ENCODE measurements around the gene LCE2A.
"Not testable (repeated sequence)": the region's sequence is repeated elsewhere in the genome, so short reads cannot be mapped to it uniquely, and the experiment has no call there.

Gene LCE2A

DNA sequence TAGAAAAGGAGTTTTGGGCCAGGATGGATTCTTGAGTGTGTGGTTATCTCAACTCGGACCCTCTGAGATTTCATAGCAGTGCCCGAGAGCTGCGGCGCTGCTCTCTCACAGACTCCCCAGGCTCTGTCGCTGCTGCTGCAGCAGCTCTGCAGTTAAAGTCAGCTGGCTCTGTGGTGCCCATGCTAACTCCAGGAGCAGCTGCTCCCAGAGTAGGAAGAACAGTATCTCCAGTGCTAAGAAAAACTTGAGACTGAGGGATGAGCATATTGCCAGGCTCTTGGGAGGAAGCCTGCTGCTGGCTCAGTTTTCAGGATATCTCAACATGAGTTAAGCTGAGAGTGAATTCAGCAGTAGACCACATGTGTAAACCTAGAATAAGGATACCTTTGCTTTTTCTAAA is 30.5 kb upstream of the LCE2A start:
- no peak for DNase-seq (ENCODE audit: low read depth)
- TF ChIP-seq, protein P1, sequence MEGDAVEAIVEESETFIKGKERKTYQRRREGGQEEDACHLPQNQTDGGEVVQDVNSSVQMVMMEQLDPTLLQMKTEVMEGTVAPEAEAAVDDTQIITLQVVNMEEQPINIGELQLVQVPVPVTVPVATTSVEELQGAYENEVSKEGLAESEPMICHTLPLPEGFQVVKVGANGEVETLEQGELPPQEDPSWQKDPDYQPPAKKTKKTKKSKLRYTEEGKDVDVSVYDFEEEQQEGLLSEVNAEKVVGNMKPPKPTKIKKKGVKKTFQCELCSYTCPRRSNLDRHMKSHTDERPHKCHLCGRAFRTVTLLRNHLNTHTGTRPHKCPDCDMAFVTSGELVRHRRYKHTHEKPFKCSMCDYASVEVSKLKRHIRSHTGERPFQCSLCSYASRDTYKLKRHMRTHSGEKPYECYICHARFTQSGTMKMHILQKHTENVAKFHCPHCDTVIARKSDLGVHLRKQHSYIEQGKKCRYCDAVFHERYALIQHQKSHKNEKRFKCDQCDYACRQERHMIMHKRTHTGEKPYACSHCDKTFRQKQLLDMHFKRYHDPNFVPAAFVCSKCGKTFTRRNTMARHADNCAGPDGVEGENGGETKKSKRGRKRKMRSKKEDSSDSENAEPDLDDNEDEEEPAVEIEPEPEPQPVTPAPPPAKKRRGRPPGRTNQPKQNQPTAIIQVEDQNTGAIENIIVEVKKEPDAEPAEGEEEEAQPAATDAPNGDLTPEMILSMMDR (IDR thresholded peaks at IDR 0.05; ENCODE audit: control insufficient read depth, extremely low read depth, insufficient read depth): no peak
- no peak overlapping the region for H3K4me3 ChIP-seq (ENCODE audit: low read depth, low read length)

DNA sequence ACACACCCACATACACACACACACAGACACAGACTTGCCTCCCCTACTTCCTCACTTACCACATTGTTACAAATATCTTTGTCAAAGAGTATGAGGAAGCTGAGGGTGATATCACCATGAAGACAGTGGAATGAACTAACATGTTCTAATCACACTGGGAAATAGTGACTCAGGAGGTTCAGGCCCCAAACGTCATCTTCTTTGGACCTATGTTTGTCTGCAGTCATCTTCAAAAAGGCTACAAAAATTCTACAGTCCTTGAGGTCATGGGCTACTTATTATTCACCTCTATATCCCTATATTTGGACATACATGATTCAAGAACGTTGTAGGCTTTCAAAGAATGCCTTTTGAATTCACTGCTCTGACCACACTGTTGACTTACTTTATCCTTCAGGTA is 25.1 kb upstream of the LCE2A start:
- TF ChIP-seq, protein P1 (IDR thresholded peaks at IDR 0.05; ENCODE audit: control insufficient read depth, extremely low read depth, insufficient read depth): no peak
- DNase-seq (ENCODE audit: low read depth): no peak
- H3K4me3 ChIP-seq (ENCODE audit: low read depth, low read length): no peak overlapping the region

DNA sequence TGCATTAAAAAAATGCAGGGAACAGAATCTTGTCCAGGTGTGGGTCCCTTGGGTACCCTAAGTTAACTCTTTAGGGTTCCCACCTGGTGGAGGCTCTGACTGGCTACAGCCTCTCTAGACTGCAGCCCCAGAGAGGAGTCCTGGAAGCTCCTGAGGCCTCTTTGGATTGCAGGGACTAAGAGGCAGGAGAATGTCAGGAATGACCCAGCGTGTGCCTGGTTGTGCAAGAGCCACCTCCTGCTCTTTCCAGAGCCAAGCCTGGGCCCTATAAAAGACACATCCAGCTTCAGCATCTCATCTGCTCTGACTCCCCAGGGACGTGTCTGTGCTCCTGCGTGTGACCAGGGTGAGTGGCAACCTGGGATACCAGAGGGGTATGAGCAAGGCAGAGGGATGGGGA is 23.2 kb upstream of the LCE2A start, which contains the start of gene LCE2C:
TSS of gene LCE2C (plus strand) at position 297 of the 400 bp plus-strand sequence. CDS start 737 bp downstream, outside the sequence.
- not testable (repeated sequence) for H3K4me3 ChIP-seq (ENCODE audit: low read depth, low read length); DNase-seq (ENCODE audit: low read depth)

DNA sequence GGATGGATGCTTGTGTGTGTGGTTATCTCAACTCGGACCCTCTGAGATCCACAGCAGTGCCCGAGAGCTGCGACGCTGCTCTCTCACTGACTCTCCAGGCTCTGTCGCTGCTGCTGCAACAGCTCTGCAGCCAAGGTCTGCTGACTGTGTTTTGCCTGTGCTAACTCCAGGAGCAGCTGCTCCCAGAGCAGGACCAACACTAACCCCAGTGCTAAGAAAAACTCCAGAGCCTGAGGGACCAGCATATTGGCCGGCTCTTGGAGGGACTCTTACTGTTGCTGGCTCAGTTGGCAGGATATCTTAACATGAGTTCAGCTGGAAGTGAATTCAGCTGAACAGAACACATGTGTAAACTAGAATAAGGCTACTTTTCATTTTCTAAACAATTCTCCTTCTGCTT is 18.7 kb upstream of the LCE2A start:
- DNase-seq (ENCODE audit: low read depth): no peak
- H3K4me3 ChIP-seq (ENCODE audit: low read depth, low read length): no peak overlapping the region
- TF ChIP-seq, protein P1 (IDR thresholded peaks at IDR 0.05; ENCODE audit: control insufficient read depth, extremely low read depth, insufficient read depth): no peak

DNA sequence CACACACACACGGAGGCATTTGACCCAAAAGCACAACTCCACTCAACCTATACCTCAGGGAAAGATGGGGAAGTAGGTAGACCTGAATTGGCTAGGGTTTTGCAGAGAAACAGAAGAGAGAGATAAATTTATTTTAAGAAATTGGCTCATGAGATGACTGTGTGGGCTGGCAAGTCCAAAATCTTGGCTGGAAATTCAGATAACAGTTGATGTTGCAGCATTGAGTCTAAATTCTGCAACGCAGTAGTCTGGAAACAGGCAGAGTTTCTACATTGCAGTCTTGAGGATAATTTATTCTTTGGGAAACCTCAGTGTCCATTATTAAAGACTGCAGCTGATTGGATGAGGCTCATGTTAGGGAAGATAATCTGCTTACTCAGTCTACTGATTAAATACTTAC is 16.5 kb upstream of the LCE2A start:
- H3K4me3 ChIP-seq (ENCODE audit: low read depth, low read length): no peak overlapping the region
- TF ChIP-seq, protein P1 (IDR thresholded peaks at IDR 0.05; ENCODE audit: control insufficient read depth, extremely low read depth, insufficient read depth): no peak
- DNase-seq (ENCODE audit: low read depth): no peak

DNA sequence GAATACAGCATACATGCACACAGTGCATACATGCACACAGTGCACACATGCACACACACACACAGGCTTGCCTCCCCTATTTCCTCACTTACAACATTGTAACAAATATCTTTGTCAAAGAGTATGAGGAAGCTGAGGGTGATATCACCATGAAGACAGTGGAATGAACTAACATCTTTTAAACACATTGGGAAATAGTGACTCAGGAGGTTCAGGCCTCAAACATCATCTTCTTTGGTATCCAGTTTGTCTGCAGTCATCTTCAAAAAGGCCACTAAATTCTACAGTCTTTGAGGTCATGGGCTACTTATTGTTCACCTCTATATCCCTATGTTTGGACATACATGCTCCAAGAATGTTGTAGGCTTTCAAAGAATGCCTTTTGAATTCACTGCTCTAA is 14.3 kb upstream of the LCE2A start:
- H3K4me3 ChIP-seq (ENCODE audit: low read depth, low read length): no peak overlapping the region
- no peak for DNase-seq (ENCODE audit: low read depth)
- TF ChIP-seq, protein P1 (IDR thresholded peaks at IDR 0.05; ENCODE audit: control insufficient read depth, extremely low read depth, insufficient read depth): no peak

DNA sequence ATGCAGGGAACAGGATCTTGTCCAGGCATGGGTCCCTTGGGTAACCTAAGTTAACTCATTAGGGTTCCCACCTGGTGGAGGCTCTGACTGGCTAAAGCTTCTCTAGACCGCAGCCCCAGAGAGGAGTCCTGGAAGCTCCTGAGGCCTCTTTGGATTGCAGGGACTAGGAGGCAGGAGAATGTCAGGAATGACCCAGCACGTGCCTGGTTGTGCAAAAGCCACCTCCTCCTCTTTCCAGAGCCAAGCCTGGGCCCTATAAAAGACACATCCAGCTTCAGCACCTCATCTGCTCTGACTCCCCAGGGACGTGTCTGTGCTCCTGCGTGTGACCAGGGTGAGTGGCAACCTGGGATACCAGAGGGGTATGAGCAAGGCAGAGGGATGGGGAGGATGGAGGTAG is 12.3 kb upstream of the LCE2A start, which contains the start of gene LCE2B:
TSS of gene LCE2B (plus strand) at position 301 of the 400 bp plus-strand sequence. CDS start 721 bp downstream, outside the sequence.
- DNase-seq (ENCODE audit: low read depth); H3K4me3 ChIP-seq (ENCODE audit: low read depth, low read length): not testable (repeated sequence)

DNA sequence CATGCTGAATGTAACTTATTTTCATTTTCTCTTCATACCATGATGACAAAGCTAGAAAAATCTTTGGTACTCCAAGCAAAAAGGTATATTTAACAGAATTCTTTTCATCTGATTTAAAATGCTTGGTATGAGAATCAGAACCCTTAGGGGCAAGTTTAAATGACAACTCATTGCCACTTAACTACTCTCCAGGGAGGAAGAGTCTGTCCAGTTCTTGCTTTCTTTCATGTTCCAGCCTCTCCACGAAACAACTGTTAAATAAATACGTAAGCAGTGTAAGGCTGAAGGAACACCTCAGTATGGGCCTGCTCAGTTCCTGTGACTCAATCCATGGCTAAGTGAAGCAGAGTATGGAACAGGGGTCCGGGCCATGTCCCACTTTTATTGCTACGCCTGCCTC is 1.6 kb downstream of the LCE2A start:
- no peak overlapping the region for H3K4me3 ChIP-seq (ENCODE audit: low read depth, low read length)
- DNase-seq (ENCODE audit: low read depth): no peak
- TF ChIP-seq, protein P1 (IDR thresholded peaks at IDR 0.05; ENCODE audit: control insufficient read depth, extremely low read depth, insufficient read depth): no peak
